Measurements from ENCODE around the gene ENPP5. TPM values are rescaled to one million over a fixed set of nuclear protein-coding genes. Genes with fewer than 3 reads are reported as not detected.
"Not testable (repeated sequence)": the region's sequence is repeated elsewhere in the genome, so short reads cannot be mapped to it uniquely, and the experiment has no call there.

ENPP5 gene
- total RNA-seq, 1 donor from 2014 or later, result 5.3 TPM

- FAIRE-seq (no peak), DNase-seq (ENCODE audit: low spot score in 2 of 2) (no peak)
Measured at GRCh38 chr6:46175976-46176375, 5.2 kb upstream of the ENPP5 start.

GRCh38 chr6:46175446-46175845 is 4.7 kb upstream of the ENPP5 start:
- FAIRE-seq (no peak), DNase-seq (ENCODE audit: low spot score in 2 of 2) (no peak)

GRCh38 chr6:46174904-46175303 is 4.1 kb upstream of the ENPP5 start:
- no peak for FAIRE-seq

GRCh38 chr6:46172176-46172575 is 1.4 kb upstream of the ENPP5 start:
- DNase-seq (ENCODE audit: low spot score in 2 of 2), result no peak
- FAIRE-seq, result no peak

More at GRCh38 chr6:46174904-46175303, 4.1 kb upstream of the ENPP5 start:
- DNase-seq (ENCODE audit: low spot score in 2 of 2), result no peak

- DNase-seq (ENCODE audit: low spot score in 2 of 2), result no peak
- FAIRE-seq, result no peak
Measured at GRCh38 chr6:46160102-46160501, 10.7 kb downstream of the ENPP5 start.

GRCh38 chr6:46159229-46159628 is 11.6 kb downstream of the ENPP5 start:
- FAIRE-seq, result no peak
- no peak for DNase-seq (ENCODE audit: low spot score in 2 of 2)

- DNase-seq (ENCODE audit: low spot score in 2 of 2), result no peak
- FAIRE-seq, result no peak
Measured at GRCh38 chr6:46156701-46157100, 14.1 kb downstream of the ENPP5 start.

GRCh38 chr6:46149066-46149465 is 21.7 kb downstream of the ENPP5 start:
- DNase-seq (ENCODE audit: low spot score in 2 of 2); FAIRE-seq: not testable (repeated sequence)

- DNase-seq (ENCODE audit: low spot score in 2 of 2), result no peak
- no peak for FAIRE-seq
Measured at GRCh38 chr6:46144270-46144669, 26.5 kb downstream of the ENPP5 start.

- FAIRE-seq (no peak), DNase-seq (ENCODE audit: low spot score in 2 of 2) (no peak)
Measured at GRCh38 chr6:46138281-46138680, 32.5 kb downstream of the ENPP5 start.

- no peak for FAIRE-seq
- no peak for DNase-seq (ENCODE audit: low spot score in 2 of 2)
Measured at GRCh38 chr6:46137387-46137786, 33.4 kb downstream of the ENPP5 start.

GRCh38 chr6:46136831-46137230 is 33.9 kb downstream of the ENPP5 start:
- DNase-seq (ENCODE audit: low spot score in 2 of 2), result no peak
- FAIRE-seq, result no peak

- DNase-seq (ENCODE audit: low spot score in 2 of 2) (no peak), FAIRE-seq (no peak)
Measured at GRCh38 chr6:46135176-46135575, 35.6 kb downstream of the ENPP5 start.

GRCh38 chr6:46134216-46134615 is 36.6 kb downstream of the ENPP5 start:
- DNase-seq (ENCODE audit: low spot score in 2 of 2) (no peak), FAIRE-seq (no peak)

- FAIRE-seq; DNase-seq (ENCODE audit: low spot score in 2 of 2): not testable (repeated sequence)
Measured at GRCh38 chr6:46131291-46131690, 39.5 kb downstream of the ENPP5 start.

GRCh38 chr6:46130666-46131065 is 40.1 kb downstream of the ENPP5 start:
- FAIRE-seq (no peak), DNase-seq (ENCODE audit: low spot score in 2 of 2) (no peak)

- DNase-seq (ENCODE audit: low spot score in 2 of 2) (peak; percentile 88), FAIRE-seq (peak; percentile 73)
Measured at GRCh38 chr6:46129629-46130511, 40.9 kb downstream of the ENPP5 start, which contains the start of gene ENPP4. ENPP4 (plus strand) TSS chr6:46129989; CDS start chr6:46139584, 9,595 bp downstream.

- FAIRE-seq (no peak), DNase-seq (ENCODE audit: low spot score in 2 of 2) (no peak)
Measured at GRCh38 chr6:46129291-46129628, 41.5 kb downstream of the ENPP5 start.

GRCh38 chr6:46128476-46128875 is 42.3 kb downstream of the ENPP5 start:
- no peak for FAIRE-seq

GRCh38 chr6:46119679-46120078 is 51.1 kb downstream of the ENPP5 start:
- not testable (repeated sequence) for FAIRE-seq; DNase-seq (ENCODE audit: low spot score in 2 of 2)

More at GRCh38 chr6:46128476-46128875, 42.3 kb downstream of the ENPP5 start:
- DNase-seq (ENCODE audit: low spot score in 2 of 2), result no peak

- DNase-seq (ENCODE audit: low spot score in 2 of 2) (no peak), FAIRE-seq (no peak)
Measured at GRCh38 chr6:46118836-46119235, 51.9 kb downstream of the ENPP5 start.

GRCh38 chr6:46118157-46118556 is 52.6 kb downstream of the ENPP5 start:
- DNase-seq (ENCODE audit: low spot score in 2 of 2), result no peak
- no peak for FAIRE-seq

Measured in frontal cortex (tissue), 4 donors.